H1 (cell line): ENCODE results near the gene TPPP2. TPM values are rescaled to one million over a fixed set of nuclear protein-coding genes. Genes with fewer than 3 reads are reported as not detected.

ENCODE experiments used
- CTCF ChIA-PET: fragments of 300-600 bp; sonication (Branson Sonifier 250); formaldehyde crosslinking; loops from one replicate; lab custom pipeline; 2021; ENCODE audit not compliant: partially characterized antibody; lab: Charles Lee
- POLR2A ChIA-PET: fragments of 300-600 bp; sonication (Branson Sonifier 250); formaldehyde crosslinking; loops from one replicate; lab custom pipeline; 2021; ENCODE audit warnings: inconsistent platforms; ENCODE audit not compliant: partially characterized antibody; lab: Charles Lee
- DNase-seq, 2 experiments: peaks; one replicate each; pipeline versions ENCODE4 v3.0.0 to v3.0.0-alpha.2; 2010 to 2022; ENCODE audit warnings: low spot score in 2 of 2, low read depth in 1 of 2, mixed read lengths in 1 of 2
- FAIRE-seq: peaks from 2 replicates; lab custom pipeline; 2011; peaks lifted over from hg19 to GRCh38; lab: Jason Lieb, UNC
- H2AFZ ChIP-seq: 2 replicates; pipeline ENCODE4 v1.8.1; 2012; ENCODE audit warnings: low read length, inconsistent platforms
- H2AK5ac ChIP-seq: 2 replicates; pipeline ENCODE4 v1.6.1; 2013; ENCODE audit warnings: low read depth, low read length
- H2BK120ac ChIP-seq: replicated peaks from 2 replicates; pipeline ENCODE3; 2013; ENCODE audit warnings: low read depth, low read length, inconsistent platforms
- H2BK12ac ChIP-seq: 2 replicates; pipeline ENCODE4 v1.6.1; 2013; ENCODE audit warnings: low read depth, low read length
- H2BK15ac ChIP-seq: 2 replicates; pipeline ENCODE4 v1.6.1; 2013; ENCODE audit warnings: low read length
- H2BK20ac ChIP-seq: 2 replicates; pipeline ENCODE4 v1.6.1; 2013; ENCODE audit warnings: low read length
- H2BK5ac ChIP-seq: 2 replicates; pipeline ENCODE4 v1.6.1; 2013; ENCODE audit warnings: low read depth, low read length
- H3K14ac ChIP-seq: 2 replicates; pipeline ENCODE4 v1.6.1; 2013; ENCODE audit warnings: inconsistent platforms; ENCODE audit not compliant: insufficient read length
- H3K18ac ChIP-seq: 2 replicates; pipeline ENCODE4 v1.6.1; 2013; ENCODE audit warnings: low read length; ENCODE audit errors: extremely low read depth
- H3K23ac ChIP-seq: 2 replicates; pipeline ENCODE4 v1.6.1; 2013; ENCODE audit warnings: inconsistent platforms; ENCODE audit not compliant: insufficient read length
- H3K23me2 ChIP-seq: 2 replicates; pipeline ENCODE4 v1.6.1; 2013; ENCODE audit warnings: low read depth, low read length
- H3K27ac ChIP-seq: 2 replicates; pipeline ENCODE4 v1.6.1; 2011; ENCODE audit warnings: low read depth, low read length, inconsistent platforms
- H3K27me3 ChIP-seq, 4 experiments: replicated peaks in 1 of 4; 1 replicate in 1 of 4; 2 replicates in 3 of 4; pipeline versions ENCODE4 v1.6.1 to v1.8.1; 2011 to 2013; ENCODE audit warnings: low read length in 3 of 4, mild to moderate bottlenecking in 3 of 4, inconsistent platforms in 2 of 4, mixed read lengths in 2 of 4, moderate library complexity in 1 of 4; ENCODE audit not compliant: control insufficient read depth in 3 of 4, insufficient read depth in 3 of 4; ENCODE audit errors: extremely low read depth in 1 of 4
- H3K36me3 ChIP-seq, 4 experiments: 2 replicates each; pipeline versions ENCODE4 v1.6.1 to v1.8.1; 2011 to 2013; ENCODE audit warnings: mild to moderate bottlenecking in 4 of 4, low read length in 3 of 4, moderate library complexity in 2 of 4, control low read depth in 1 of 4, inconsistent platforms in 1 of 4; ENCODE audit not compliant: insufficient read depth in 4 of 4, control insufficient read depth in 2 of 4
- H3K4ac ChIP-seq: replicated peaks from 2 replicates; pipeline ENCODE3; 2013; ENCODE audit warnings: low read length, low read depth, mixed read lengths, inconsistent platforms; ENCODE audit not compliant: insufficient read length
- H3K4me1 ChIP-seq, 4 experiments: replicated peaks in 1 of 4; 1 replicate in 1 of 4; 2 replicates in 3 of 4; pipeline versions ENCODE4 v1.6.1 to v1.8.1; 2011 to 2013; ENCODE audit warnings: low read length in 3 of 4, inconsistent platforms in 2 of 4, mixed read lengths in 1 of 4; ENCODE audit not compliant: insufficient read depth in 4 of 4, control insufficient read depth in 3 of 4
- H3K4me2 ChIP-seq, 2 experiments: 2 replicates each; pipeline versions ENCODE4 v1.6.1 to v1.8.1; 2011 to 2013; ENCODE audit warnings: low read depth in 2 of 2, low read length in 2 of 2, control low read depth in 1 of 2, inconsistent platforms in 1 of 2, mild to moderate bottlenecking in 1 of 2; ENCODE audit not compliant: insufficient read depth in 1 of 2
- H3K4me3 ChIP-seq, 4 experiments: fragments of 200-600, 300-600 bp in 1 of 4; sonication (generic), shearing (Covaris generic), sonication (Bioruptor Twin) in 1 of 4; 2 replicates each; pipeline versions ENCODE4 v1.5.1 to v1.8.1; 2011 to 2016; ENCODE audit warnings: low read length in 4 of 4, low read depth in 3 of 4, control low read depth in 2 of 4, inconsistent platforms in 2 of 4, mild to moderate bottlenecking in 2 of 4, mixed read lengths in 1 of 4, moderate library complexity in 1 of 4; ENCODE audit not compliant: insufficient read depth in 2 of 4; ENCODE audit errors: extremely low read depth in 1 of 4
- H3K56ac ChIP-seq: replicated peaks from 2 replicates; pipeline ENCODE3; 2013; ENCODE audit warnings: low read depth, mild to moderate bottlenecking, mixed read lengths, low read length, inconsistent platforms; ENCODE audit not compliant: insufficient read length
- H3K79me1 ChIP-seq: 2 replicates; pipeline ENCODE4 v1.6.1; 2013; ENCODE audit warnings: low read depth, low read length, control low read depth
- H3K79me2 ChIP-seq, 2 experiments: 2 replicates each; pipeline versions ENCODE4 v1.6.1 to v1.8.1; 2012 to 2013; ENCODE audit warnings: low read length in 2 of 2, mild to moderate bottlenecking in 2 of 2, inconsistent platforms in 1 of 2; ENCODE audit not compliant: insufficient read depth in 2 of 2, control insufficient read depth in 1 of 2
- H3K9ac ChIP-seq, 4 experiments: replicated peaks in 1 of 4; 1 replicate in 1 of 4; 2 replicates in 3 of 4; pipeline versions ENCODE4 v1.6.1 to v1.8.1; 2011 to 2013; ENCODE audit warnings: low read depth in 3 of 4, low read length in 3 of 4, control low read depth in 2 of 4, mild to moderate bottlenecking in 2 of 4, moderate library complexity in 2 of 4, inconsistent platforms in 1 of 4; ENCODE audit errors: extremely low read depth in 1 of 4
- H3K9me3 ChIP-seq, 2 experiments: 2 replicates each; pipeline versions ENCODE4 v1.6.1 to v1.8.1; 2012 to 2013; ENCODE audit warnings: mild to moderate bottlenecking in 2 of 2, moderate library complexity in 2 of 2, control low read depth in 1 of 2, inconsistent platforms in 1 of 2, low read depth in 1 of 2, low read length in 1 of 2, mixed read lengths in 1 of 2; ENCODE audit not compliant: insufficient read depth in 2 of 2
- H4K20me1 ChIP-seq, 2 experiments: replicated peaks in 1 of 2; 2 replicates each; pipeline versions ENCODE3 to v1.8.1; 2011 to 2013; ENCODE audit warnings: inconsistent platforms in 2 of 2, low read length in 2 of 2, mild to moderate bottlenecking in 1 of 2; ENCODE audit not compliant: insufficient read depth in 2 of 2, control insufficient read depth in 1 of 2
- H4K5ac ChIP-seq: 2 replicates; pipeline ENCODE4 v1.6.1; 2013; ENCODE audit warnings: low read length, low read depth, mixed read lengths, inconsistent platforms; ENCODE audit not compliant: insufficient read length
- H4K8ac ChIP-seq: 2 replicates; pipeline ENCODE4 v1.8.0; 2013; ENCODE audit warnings: mild to moderate bottlenecking, moderate library complexity, low read length, inconsistent platforms; ENCODE audit not compliant: insufficient read depth; ENCODE audit errors: extremely low read depth
- H4K91ac ChIP-seq: replicated peaks from 2 replicates; pipeline ENCODE3; 2013; ENCODE audit warnings: low read length, mixed read lengths, inconsistent platforms; ENCODE audit not compliant: insufficient read length
- ATF3 ChIP-seq: IDR thresholded peaks from 2 replicates; pipeline ENCODE4 v1.6.1; 2011; ENCODE audit warnings: low read depth, mild to moderate bottlenecking, low read length; ENCODE audit not compliant: insufficient read depth
- CTBP2 ChIP-seq: IDR thresholded peaks from 2 replicates; pipeline ENCODE4 v1.7.0; 2011; ENCODE audit warnings: borderline replicate concordance, mild to moderate bottlenecking, moderate library complexity, mixed read lengths, low read length; ENCODE audit not compliant: insufficient read depth, insufficient read length
- EGR1 ChIP-seq: IDR thresholded peaks from 2 replicates; pipeline ENCODE4 v1.6.1; 2011; ENCODE audit warnings: low read depth, low read length, borderline replicate concordance
- EZH2 ChIP-seq: fragments of 200-600 bp; sonication (generic); IDR thresholded peaks from 2 replicates; pipeline ENCODE4 v1.7.1; 2012; ENCODE audit warnings: low read depth, mild to moderate bottlenecking, moderate library complexity, low read length, inconsistent platforms; ENCODE audit not compliant: severe bottlenecking
- GTF2F1 ChIP-seq: IDR thresholded peaks from 2 replicates; pipeline ENCODE4 v1.6.1; 2012; ENCODE audit warnings: low read depth, low read length, improper control_type of control experiment, borderline replicate concordance
- POLR2A ChIP-seq, 2 experiments: IDR thresholded peaks; 1 replicate in 1 of 2; 2 replicates in 1 of 2; pipeline ENCODE4 v1.6.1; 2011; ENCODE audit warnings: low read depth in 2 of 2, low read length in 2 of 2, mild to moderate bottlenecking in 2 of 2; ENCODE audit errors: control extremely low read depth in 1 of 2
- POLR2AphosphoS5 ChIP-seq: IDR thresholded peaks from 2 replicates; pipeline ENCODE4 v1.6.1; 2011; ENCODE audit warnings: low read depth, low read length
- RXRA ChIP-seq: IDR thresholded peaks from 2 replicates; pipeline ENCODE4 v1.6.1; 2011; ENCODE audit warnings: low read depth, mild to moderate bottlenecking, low read length, moderate library complexity; ENCODE audit not compliant: insufficient read depth
- SP2 ChIP-seq: IDR thresholded peaks from 2 replicates; pipeline ENCODE4 v1.6.1; 2012; ENCODE audit warnings: mild to moderate bottlenecking, low read length, inconsistent platforms
- SUZ12 ChIP-seq: fragments of 200-600 bp; sonication (generic); IDR thresholded peaks from 2 replicates; pipeline ENCODE4 v1.6.1; 2012; ENCODE audit warnings: mild to moderate bottlenecking, inconsistent platforms, low read length, moderate library complexity, mixed read lengths
- TBP ChIP-seq: IDR thresholded peaks from 2 replicates; pipeline ENCODE4 v1.6.1; 2011; ENCODE audit warnings: low read depth, low read length, improper control_type of control experiment
- TEAD4 ChIP-seq: IDR thresholded peaks from 2 replicates; pipeline ENCODE4 v1.6.1; 2012; ENCODE audit warnings: low read depth, low read length, inconsistent platforms, mixed read lengths
- ZNF274 ChIP-seq: IDR thresholded peaks from 2 replicates; pipeline ENCODE4 v1.7.0; 2012; ENCODE audit warnings: low read length, borderline replicate concordance; ENCODE audit errors: extremely low read depth
- WGBS, 2 experiments: shearing (Covaris generic) in 1 of 2; methylation state at CpG; one replicate each; pipeline versions ENCODE4 v1.1.6 to v1.1.7; 2013 to 2015; ENCODE audit warnings: low lambda C conversion rate in 2 of 2, mixed read lengths in 2 of 2, inconsistent platforms in 1 of 2, low coverage in 1 of 2, missing lambda C conversion rate in 1 of 2; ENCODE audit not compliant: insufficient replicate concordance in 2 of 2, insufficient coverage in 1 of 2, insufficient read length in 1 of 2; ENCODE audit errors: extremely low coverage in 1 of 2, missing lambda C conversion rate in 1 of 2; 5-methylcytosine and 5-hydroxymethylcytosine counted together
- polyA plus RNA-seq, 7 experiments: library from polyadenylated mRNA; depleted of rRNA in 3 of 7; stranded (reverse) in 5 of 7; unstranded in 2 of 7; fragments of >200 nt in 5 of 7; fragments of 200-250 nt in 2 of 7; gene quantifications; 1 replicate in 5 of 7; 2 replicates in 1 of 7; 4 replicates in 1 of 7; pipeline versions ENCODE4 v1.2.1 to v1.2.3, GENCODE V29; 2011 to 2013; ENCODE audit warnings: missing spikeins in 2 of 7, mixed read lengths in 2 of 7
- total RNA-seq: library from RNA; stranded (reverse); fragmentation: NEBNext Ultra II Directional; extraction: Animal tissue kit (Norgen Biotek cat#: 25700); gene quantifications from 2 replicates; pipeline ENCODE4 v1.2.1, GENCODE V29; 2021

The TPPP2 gene
- total and polyA plus RNA-seq, 2 of the 8 experiments (the other 6 are each of a cell fraction or from before 2014, with no cell fraction given): not detected

- Histone ChIP-seq H3K27ac (no peak overlapping the region), H3K9me3 (no peaks in the 10 kb centered on the region), H4K20me1 (no peaks in the 10 kb centered on the region), H3K27me3 (no peaks in the 10 kb centered on the region), H3K14ac (no peak overlapping the region), H3K56ac (no peak overlapping the region), H2BK15ac (no peak overlapping the region), H2BK12ac (no peak overlapping the region), H3K4me1 (peaks cover 0 to under 1% (median 0%) of the 10 kb centered on the region in 4 experiments; a peak in 1 of 7 replicates), H4K5ac (no peak overlapping the region), H2BK5ac (no peak overlapping the region), H3K79me2 (no peaks in the 10 kb centered on the region), H3K23ac (no peak overlapping the region), H3K9ac (no peak overlapping the region), H4K91ac (no peak overlapping the region), H4K8ac (no peak overlapping the region), H2BK120ac (no peak overlapping the region), H3K36me3 (no peaks in the 10 kb centered on the region), H3K4ac (no peak overlapping the region), H3K23me2 (no peaks in the 10 kb centered on the region), H3K4me2 (no peak overlapping the region), H3K4me3 (no peak overlapping the region), H2BK20ac (no peak overlapping the region), H2AK5ac (no peak overlapping the region), H3K79me1 (no peaks in the 10 kb centered on the region), H3K18ac (no peak overlapping the region), H2AFZ (no peak overlapping the region)
- TF ChIP-seq TBP (no peak), POLR2AphosphoS5 (no peak), TEAD4 (no peak), CTBP2 (no peak), EZH2 (no peak), ATF3 (no peak), ZNF274 (no peak), EGR1 (no peak), SP2 (no peak), RXRA (no peak), SUZ12 (no peak), GTF2F1 (no peak), POLR2A (IDR thresholded peaks at IDR 0.05; ENCODE audit: control extremely low read depth in 1 of 2, low read depth in 2 of 2, low read length in 2 of 2) (no peak)
- FAIRE-seq: no peak
- ChIA-PET POLR2A (interaction anchor here (1.3 kb wide), 1 partner anchor 10 kb away, joined by 3 read pairs; no protein-coding TSS in a partner anchor), CTCF (interaction anchor here (0.9 to 3.7 kb wide), 7 partner anchors 10 to 78 kb away, joined by 3 to 28 read pairs (median 7); no protein-coding TSS in a partner anchor)
- WGBS, 2 experiments: 82% methylated on average over 3 of the region's 3 CpGs; no CpG with 5 or more reads in 1 of the 2 experiments
- no peak for DNase-seq
These were observed 19.3 kb downstream of the TPPP2 start for GRCh38 chr14:21049271-21049673.
